Keratinocyte (primary cell): ENCODE data around the gene ZNF423. TPM values are rescaled to one million over a fixed set of nuclear protein-coding genes. Genes with fewer than 3 reads are reported as not detected.

Source experiments
- DNase-seq: peaks from one replicate; pipeline ENCODE4 v3.0.0-alpha.2; 2011; ENCODE audit warnings: low read depth, missing footprints, low spot score
- FAIRE-seq: peaks from 2 replicates; lab custom pipeline; 2011; peaks lifted over from hg19 to GRCh38; lab: Jason Lieb, UNC
- H2AFZ ChIP-seq: 2 replicates; pipeline ENCODE4 v1.6.0; 2012; ENCODE audit warnings: low read length, control low read depth, inconsistent platforms; ENCODE audit not compliant: control insufficient read depth
- H3K27ac ChIP-seq: 2 replicates; pipeline ENCODE4 v1.5.1; 2011; ENCODE audit warnings: low read length; ENCODE audit not compliant: control insufficient read depth, insufficient read depth
- H3K27me3 ChIP-seq: 3 replicates; pipeline ENCODE4 v1.6.0; 2011; ENCODE audit warnings: low read length; ENCODE audit not compliant: control insufficient read depth, insufficient read depth; ENCODE audit errors: extremely low read depth
- H3K36me3 ChIP-seq, 2 experiments: 2 replicates in 1 of 2; 3 replicates in 1 of 2; pipeline ENCODE4 v1.5.1; 2011; ENCODE audit warnings: low read length in 2 of 2, mild to moderate bottlenecking in 1 of 2; ENCODE audit not compliant: control insufficient read depth in 2 of 2, insufficient read depth in 2 of 2; ENCODE audit errors: extremely low read depth in 1 of 2
- H3K4me1 ChIP-seq: 3 replicates; pipeline ENCODE4 v1.5.1; 2011; ENCODE audit warnings: low read length; ENCODE audit not compliant: control insufficient read depth, insufficient read depth; ENCODE audit errors: extremely low read depth
- H3K4me2 ChIP-seq: 3 replicates; pipeline ENCODE4 v1.6.0; 2011; ENCODE audit warnings: low read depth, low read length; ENCODE audit not compliant: control insufficient read depth, insufficient read depth; ENCODE audit errors: extremely low read depth
- H3K4me3 ChIP-seq, 3 experiments: fragments of 200-600 bp in 1 of 3; sonication (generic) in 1 of 3; 2 replicates in 2 of 3; 3 replicates in 1 of 3; pipeline ENCODE4 v1.5.1; 2011 to 2016; ENCODE audit warnings: low read length in 3 of 3, mild to moderate bottlenecking in 3 of 3, control low read depth in 2 of 3, inconsistent platforms in 1 of 3, low read depth in 1 of 3, mixed read lengths in 1 of 3, mixed run types in 1 of 3, moderate library complexity in 1 of 3; ENCODE audit not compliant: control insufficient read depth in 2 of 3, insufficient read depth in 2 of 3; ENCODE audit errors: extremely low read depth in 1 of 3
- H3K79me2 ChIP-seq: 2 replicates; pipeline ENCODE4 v1.6.0; 2012; ENCODE audit warnings: low read length; ENCODE audit not compliant: control insufficient read depth, insufficient read depth
- H3K9ac ChIP-seq: 3 replicates; pipeline ENCODE4 v1.6.0; 2011; ENCODE audit warnings: low read length; ENCODE audit not compliant: control insufficient read depth, insufficient read depth; ENCODE audit errors: extremely low read depth
- H3K9me1 ChIP-seq: 3 replicates; pipeline ENCODE4 v1.6.0; 2011; ENCODE audit warnings: low read length; ENCODE audit not compliant: control insufficient read depth, insufficient read depth; ENCODE audit errors: extremely low read depth
- H3K9me3 ChIP-seq: 2 replicates; pipeline ENCODE4 v1.5.1; 2012; ENCODE audit warnings: low read depth, low read length; ENCODE audit not compliant: control insufficient read depth
- H4K20me1 ChIP-seq: 3 replicates; pipeline ENCODE4 v1.6.0; 2011; ENCODE audit warnings: low read length; ENCODE audit not compliant: control insufficient read depth, insufficient read depth; ENCODE audit errors: extremely low read depth
- CTCF ChIP-seq, 3 experiments: IDR thresholded peaks in 1 of 3; conservative IDR thresholded peaks in 1 of 3; optimal IDR thresholded peaks in 1 of 3; 2 replicates in 2 of 3; 3 replicates in 1 of 3; pipeline versions ENCODE3 to v1.5.1; 2011; ENCODE audit warnings: low read length in 3 of 3, mild to moderate bottlenecking in 3 of 3, moderate library complexity in 2 of 3, control low read depth in 1 of 3, inconsistent platforms in 1 of 3; ENCODE audit not compliant: insufficient read depth in 2 of 3; ENCODE audit errors: extremely low read depth in 1 of 3
- EZH2 ChIP-seq: IDR thresholded peaks from one replicate; pipeline ENCODE4 v1.6.1; 2012; ENCODE audit warnings: inconsistent platforms, mild to moderate bottlenecking, low read length, moderate library complexity
- dilution Hi-C: fragments of 300-500 bp; cut with MboI; formaldehyde crosslinking; loops from one replicate; pipeline ENCODE4 v1.7.0; 2020; ENCODE audit warnings: low sequenced_read_pairs; ENCODE audit not compliant: extremely low pct_ligation_motif_present
- polyA plus RNA-seq, 5 experiments: library from polyadenylated mRNA; depleted of rRNA in 3 of 5; stranded (reverse) in 3 of 5; stranded (forward) in 1 of 5; unstranded in 1 of 5; fragments of >200 nt; gene quantifications; 1 replicate in 1 of 5; 2 replicates in 3 of 5; 3 replicates in 1 of 5; pipeline versions ENCODE4 v1.2.1 to v1.2.3, GENCODE V29; 2011 to 2012; ENCODE audit warnings: missing spikeins in 2 of 5, low read depth in 1 of 5, low replicate concordance in 1 of 5

ZNF423 gene
- polyA plus RNA-seq, 1 donor (not counting 4 experiments of a cell fraction or from before 2014, with no cell fraction given): 0.05 TPM

GRCh38 chr16:49567950-49568349 lies 288.0 kb downstream of the ZNF423 start:
- no peak overlapping the region for H2AFZ ChIP-seq
- H3K9ac ChIP-seq: no peak overlapping the region
- no peak overlapping the region for H3K4me3 ChIP-seq
- no peaks in the 10 kb centered on the region for H3K27me3 ChIP-seq
- DNase-seq (no peak), FAIRE-seq (no peak)
- H3K4me1 ChIP-seq: no peaks in the 10 kb centered on the region
- no peak overlapping the region for H3K4me2 ChIP-seq
- H3K79me2 ChIP-seq: no peaks in the 10 kb centered on the region
- dilution Hi-C loops: no loop called here
- TF ChIP-seq CTCF (optimal IDR thresholded peaks at IDR 0.05 in 1 of 3, IDR thresholded peaks at IDR 0.05 in 1 of 3, conservative IDR thresholded peaks at IDR 0.05 in 1 of 3; ENCODE audit: extremely low read depth in 1 of 3, insufficient read depth in 2 of 3, low read length in 3 of 3) (no peak), EZH2 (no peak)
- no peaks in the 10 kb centered on the region for H3K9me3 ChIP-seq
- H3K36me3 ChIP-seq: no peaks in the 10 kb centered on the region
- no peaks in the 10 kb centered on the region for H3K9me1 ChIP-seq
- no peak overlapping the region for H3K27ac ChIP-seq
- H4K20me1 ChIP-seq: no peaks in the 10 kb centered on the region

GRCh38 chr16:49566432-49566831 lies 289.5 kb downstream of the ZNF423 start:
- dilution Hi-C loops: no loop called here
- no peak overlapping the region for H3K9ac ChIP-seq
- no peaks in the 10 kb centered on the region for H3K27me3 ChIP-seq
- TF ChIP-seq EZH2 (no peak), CTCF (optimal IDR thresholded peaks at IDR 0.05 in 1 of 3, IDR thresholded peaks at IDR 0.05 in 1 of 3, conservative IDR thresholded peaks at IDR 0.05 in 1 of 3; ENCODE audit: extremely low read depth in 1 of 3, insufficient read depth in 2 of 3, low read length in 3 of 3) (no peak)
- H3K9me3 ChIP-seq: no peaks in the 10 kb centered on the region
- no peak overlapping the region for H3K4me2 ChIP-seq
- DNase-seq (no peak), FAIRE-seq (no peak)
- H2AFZ ChIP-seq: no peak overlapping the region
- no peak overlapping the region for H3K27ac ChIP-seq
- H3K9me1 ChIP-seq: no peaks in the 10 kb centered on the region
- H3K4me1 ChIP-seq: no peaks in the 10 kb centered on the region
- no peaks in the 10 kb centered on the region for H3K36me3 ChIP-seq
- H3K4me3 ChIP-seq: no peak overlapping the region
- H3K79me2 ChIP-seq: no peaks in the 10 kb centered on the region
- H4K20me1 ChIP-seq: no peaks in the 10 kb centered on the region
